Femur (tissue), 1 donor: ENCODE data around the gene DYNLT2.
"Not testable (repeated sequence)": the region's sequence is repeated elsewhere in the genome, so short reads cannot be mapped to it uniquely, and the experiment has no call there.

Source experiments
- DNase-seq: peaks from one replicate; pipeline ENCODE4 v3.0.0-alpha.2; 2017

Gene DYNLT2

GRCh38 chr6:169726963-169727362 lies 24.4 kb downstream of the DYNLT2 start:
- no peak for DNase-seq

GRCh38 chr6:169726049-169726400 lies 25.3 kb downstream of the DYNLT2 start:
- no peak for DNase-seq

DNA sequence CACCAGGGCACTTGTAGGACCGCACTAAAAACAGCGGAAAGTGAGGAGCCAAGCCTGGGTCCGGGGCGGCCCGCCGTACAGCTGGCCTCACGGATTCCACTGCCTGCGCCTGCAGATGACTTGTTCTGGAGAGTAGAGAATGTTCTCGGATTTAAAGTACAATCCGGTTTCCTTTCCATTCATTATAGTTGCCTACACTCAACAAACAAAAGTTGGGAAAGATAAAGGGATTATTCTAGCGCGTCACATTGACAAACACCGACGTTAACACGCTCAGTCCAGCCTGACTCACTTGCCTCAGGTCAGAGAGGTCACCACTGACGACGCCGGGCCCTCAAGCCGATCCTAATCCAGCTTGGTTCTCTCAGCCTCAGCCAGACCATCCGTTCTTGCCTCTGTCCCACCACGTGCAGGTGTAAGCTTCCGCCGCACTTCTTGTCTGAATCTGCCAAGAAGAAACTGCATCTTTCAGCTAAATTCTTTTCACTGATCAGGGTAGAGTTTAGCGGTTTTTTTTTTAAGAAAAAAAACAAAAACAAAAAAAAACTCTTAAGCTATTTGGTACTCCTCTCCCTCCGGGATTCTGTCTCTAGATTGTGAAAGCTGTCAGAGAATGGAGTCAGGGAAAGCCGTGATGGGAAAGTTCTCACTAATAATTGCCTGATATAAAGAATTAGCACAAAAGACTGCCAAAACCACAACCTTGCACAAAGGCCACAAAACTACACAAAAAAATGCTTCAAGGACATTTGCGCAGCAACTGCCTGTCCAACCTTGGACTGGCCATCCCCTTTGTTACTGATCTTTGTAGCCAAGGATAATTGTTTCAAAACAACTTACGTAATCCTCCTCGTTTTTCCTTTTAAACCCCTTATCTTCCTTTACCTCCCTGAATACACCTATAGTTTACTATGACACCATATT lies 26.0 kb downstream of the DYNLT2 start:
- peak; percentile 70 for DNase-seq

- peak; percentile 89 for DNase-seq
Measured at GRCh38 chr6:169724494-169725124, 26.8 kb downstream of the DYNLT2 start, which contains the start of gene PHF10. PHF10 (minus strand) TSS chr6:169724500; CDS start chr6:169723931, 569 bp downstream.

GRCh38 chr6:169723991-169724493 lies 27.3 kb downstream of the DYNLT2 start:
- no peak for DNase-seq

- peak; percentile 85 for DNase-seq
Measured at GRCh38 chr6:169723200-169723909, 28.0 kb downstream of the DYNLT2 start.

GRCh38 chr6:169722362-169723199 lies 28.8 kb downstream of the DYNLT2 start:
- peak; percentile 68 for DNase-seq

GRCh38 chr6:169720207-169720855 lies 31.0 kb downstream of the DYNLT2 start:
- no peak for DNase-seq

DNA sequence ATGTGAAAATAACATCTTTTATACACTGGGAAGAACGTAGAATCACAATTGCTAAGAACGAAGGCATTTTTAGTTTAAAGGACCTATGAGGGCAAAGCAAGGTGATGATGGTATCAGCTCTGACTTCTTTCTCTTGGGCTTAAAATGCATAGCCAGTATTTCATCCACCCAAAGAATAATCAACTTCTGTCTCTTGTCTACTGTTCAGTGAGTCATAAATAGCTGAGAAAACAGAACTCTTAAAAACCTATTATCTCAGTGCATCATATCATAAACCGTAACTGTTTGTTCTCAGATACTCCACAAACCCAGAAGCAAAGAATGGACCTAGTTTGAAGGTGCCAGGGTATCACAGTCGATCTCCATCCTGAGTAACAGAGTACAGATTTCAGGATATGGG lies 32.3 kb downstream of the DYNLT2 start:
- DNase-seq: no peak

- DNase-seq: no peak
Measured at GRCh38 chr6:169714595-169714994, 36.8 kb downstream of the DYNLT2 start.

DNA sequence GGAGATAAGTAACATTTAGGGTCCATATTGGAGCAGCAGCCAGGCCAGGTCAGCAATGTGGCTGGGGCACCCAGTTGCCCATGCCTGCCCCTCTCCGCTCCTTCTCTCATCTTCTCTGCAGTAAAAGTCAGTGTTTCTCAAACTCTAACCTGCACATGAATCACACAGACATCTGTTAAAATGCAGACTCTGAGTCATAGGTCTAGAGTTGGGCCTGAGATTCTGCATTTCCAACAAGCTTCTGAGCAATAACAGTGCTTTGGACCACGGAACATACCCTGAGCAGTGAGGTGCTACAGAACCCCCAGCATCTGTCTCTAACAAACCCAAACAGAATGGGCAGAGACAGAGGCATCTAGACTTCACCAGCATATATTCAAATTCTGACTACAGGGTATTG lies 37.2 kb downstream of the DYNLT2 start:
- no peak for DNase-seq

GRCh38 chr6:169710009-169710408 lies 41.4 kb downstream of the DYNLT2 start:
- DNase-seq: no peak

- DNase-seq: no peak
Measured at GRCh38 chr6:169709293-169709692, 42.1 kb downstream of the DYNLT2 start.

DNA sequence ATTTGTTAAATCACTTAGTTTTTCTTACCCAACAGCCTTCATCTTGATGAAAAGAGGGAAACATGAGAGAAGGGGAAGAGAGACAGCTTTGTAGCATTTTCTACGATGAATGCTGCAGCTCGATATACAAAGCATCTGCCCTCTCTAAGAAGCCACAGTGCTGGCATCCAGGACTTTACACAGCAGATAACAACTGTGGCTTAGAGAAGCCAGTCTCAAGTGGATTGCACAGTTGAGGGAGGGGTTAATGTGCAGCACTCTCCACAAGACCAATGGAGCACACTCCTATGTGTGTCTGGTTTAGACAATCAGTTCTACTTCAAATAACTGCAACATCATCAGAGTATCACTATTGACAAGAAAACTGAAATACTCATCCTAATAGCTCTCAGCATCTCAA lies 43.6 kb downstream of the DYNLT2 start:
- no peak for DNase-seq

DNA sequence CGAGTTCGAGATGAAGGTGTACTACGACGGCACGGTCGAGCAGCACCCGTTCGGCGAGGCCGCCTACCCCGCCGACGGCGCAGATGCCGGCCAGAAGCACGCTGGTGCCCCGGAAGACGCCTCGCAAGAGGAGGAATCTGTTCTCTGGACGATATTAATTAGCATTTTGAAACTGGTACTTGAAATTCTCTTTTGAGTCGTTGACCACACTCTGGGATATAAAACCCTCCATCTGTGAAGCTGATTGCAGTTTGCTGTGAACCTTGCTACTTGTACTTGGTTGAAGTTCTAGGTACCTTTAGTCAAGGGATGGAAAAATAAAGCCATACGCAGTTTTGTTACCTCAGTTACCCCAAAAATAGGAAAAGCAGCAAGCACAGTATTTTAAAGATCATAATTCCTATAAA lies 48.5 kb downstream of the DYNLT2 start:
- DNase-seq: no peak

GRCh38 chr6:169701954-169702839 lies 49.2 kb downstream of the DYNLT2 start, which contains the start of the genes C6orf120 and WDR27:
C6orf120 (plus strand) TSS chr6:169702126; CDS start chr6:169702460, 334 bp downstream.
WDR27 (minus strand) TSS chr6:169702029; CDS start chr6:169689005, 13,024 bp downstream.
- DNase-seq: peak; percentile 97

GRCh38 chr6:169701311-169701953 lies 49.9 kb downstream of the DYNLT2 start:
- no peak for DNase-seq

DNA sequence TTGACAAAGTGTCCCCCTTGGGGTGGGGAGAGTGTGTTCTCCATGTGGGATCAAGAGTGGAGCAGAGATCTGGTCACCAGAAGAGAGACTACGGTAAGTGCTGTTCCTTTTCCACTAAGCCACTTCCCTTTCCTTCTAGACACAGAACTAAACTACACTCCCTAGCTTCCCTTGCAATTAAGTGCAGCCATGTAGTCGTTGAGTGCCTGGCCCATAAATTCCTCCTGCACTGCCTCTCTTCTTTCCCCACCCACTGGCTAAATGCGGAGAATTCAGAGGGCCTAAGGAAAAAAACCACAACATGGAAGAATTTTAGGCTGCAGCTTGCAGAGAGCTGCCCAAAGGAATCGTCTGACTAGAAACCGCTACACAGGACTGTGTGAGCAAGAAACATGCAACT lies 51.1 kb downstream of the DYNLT2 start:
- peak; percentile 37 for DNase-seq

DNA sequence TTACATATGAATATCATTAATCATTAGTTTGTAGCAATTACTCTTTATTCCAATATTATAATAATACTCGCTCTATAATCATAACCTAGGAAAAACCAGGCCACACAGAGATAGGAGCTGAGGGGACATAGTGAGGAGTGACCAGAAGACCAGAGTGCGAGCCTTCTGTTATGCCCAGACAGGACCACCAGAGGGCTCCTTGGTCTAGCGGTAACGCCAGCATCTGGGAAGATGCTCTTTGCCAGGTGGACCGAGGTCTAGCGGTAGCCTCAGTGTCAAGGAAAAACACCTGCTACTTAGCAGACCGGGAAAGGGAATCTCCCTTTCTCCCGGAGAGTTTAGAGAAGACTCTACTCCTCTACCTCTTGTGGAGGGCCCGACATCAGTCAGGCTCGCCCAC lies 54.3 kb downstream of the DYNLT2 start:
- not testable (repeated sequence) for DNase-seq

GRCh38 chr6:169695131-169695530 lies 56.2 kb downstream of the DYNLT2 start:
- no peak for DNase-seq
